ENCODE measurements around the gene CTDSP2. TPM values are rescaled to one million over a fixed set of nuclear protein-coding genes. Genes with fewer than 3 reads are reported as not detected.

The CTDSP2 gene
- polyA plus RNA-seq, 1 of the 3 experiments (the other 2 are of a cell fraction) = 119 TPM

GRCh38 chr12:57821474-57822214 lies 24.9 kb downstream of the CTDSP2 start:
- Histone ChIP-seq H3K27ac (ENCODE audit: low read depth in 2 of 2, low read length in 1 of 2) (no peak overlapping the region), H3F3A (replicated peaks; ENCODE audit: insufficient read depth) (peaks cover 10% of the 10 kb centered on the region), H3K4me1 (ENCODE audit: control insufficient read depth in 1 of 2, insufficient read depth in 2 of 2, low read depth in 1 of 2, low read length in 1 of 2) (peaks cover 0 to 2% of the 10 kb centered on the region in 2 experiments; a peak in 1 of 4 replicates), H3K9ac (no peak overlapping the region), H3K36me3 (replicated peaks in 1 of 2; ENCODE audit: control insufficient read depth in 1 of 2, insufficient read depth in 2 of 2, low read length in 1 of 2) (peaks cover 51 to 70% of the 10 kb centered on the region in 2 experiments), H3K4me3 (ENCODE audit: low read depth in 2 of 2, low read length in 1 of 2) (no peak overlapping the region), H2AFZ (ENCODE audit: low read depth) (no peak overlapping the region), H3K4me2 (no peak overlapping the region), H3K9me3 (no peaks in the 10 kb centered on the region), H3K9me2 (no peaks in the 10 kb centered on the region), H3K79me2 (ENCODE audit: insufficient read depth) (peaks cover 7% of the 10 kb centered on the region; the same call in 1 of the 2 replicates), H4K20me1 (ENCODE audit: insufficient read depth) (peaks cover 29% of the 10 kb centered on the region), H3K27me3 (ENCODE audit: insufficient read depth) (no peaks in the 10 kb centered on the region)
- WGBS (ENCODE audit: low lambda C conversion rate) = 93% methylated on average over 8 of the region's 10 CpGs
- no peak for TF ChIP-seq YY1 (IDR thresholded peaks at IDR 0.05; ENCODE audit: low read depth)
- TF ChIP-seq RXRA (IDR thresholded peaks at IDR 0.05; ENCODE audit: borderline replicate concordance, low read depth) = no peak
- no peak for TF ChIP-seq FOSL2 (IDR thresholded peaks at IDR 0.05; ENCODE audit: borderline replicate concordance, low read depth)
- TF ChIP-seq POLR2AphosphoS5 (IDR thresholded peaks at IDR 0.05; ENCODE audit: low read depth, low read length) = no peak
- TF ChIP-seq, protein P1, sequence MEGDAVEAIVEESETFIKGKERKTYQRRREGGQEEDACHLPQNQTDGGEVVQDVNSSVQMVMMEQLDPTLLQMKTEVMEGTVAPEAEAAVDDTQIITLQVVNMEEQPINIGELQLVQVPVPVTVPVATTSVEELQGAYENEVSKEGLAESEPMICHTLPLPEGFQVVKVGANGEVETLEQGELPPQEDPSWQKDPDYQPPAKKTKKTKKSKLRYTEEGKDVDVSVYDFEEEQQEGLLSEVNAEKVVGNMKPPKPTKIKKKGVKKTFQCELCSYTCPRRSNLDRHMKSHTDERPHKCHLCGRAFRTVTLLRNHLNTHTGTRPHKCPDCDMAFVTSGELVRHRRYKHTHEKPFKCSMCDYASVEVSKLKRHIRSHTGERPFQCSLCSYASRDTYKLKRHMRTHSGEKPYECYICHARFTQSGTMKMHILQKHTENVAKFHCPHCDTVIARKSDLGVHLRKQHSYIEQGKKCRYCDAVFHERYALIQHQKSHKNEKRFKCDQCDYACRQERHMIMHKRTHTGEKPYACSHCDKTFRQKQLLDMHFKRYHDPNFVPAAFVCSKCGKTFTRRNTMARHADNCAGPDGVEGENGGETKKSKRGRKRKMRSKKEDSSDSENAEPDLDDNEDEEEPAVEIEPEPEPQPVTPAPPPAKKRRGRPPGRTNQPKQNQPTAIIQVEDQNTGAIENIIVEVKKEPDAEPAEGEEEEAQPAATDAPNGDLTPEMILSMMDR (IDR thresholded peaks at IDR 0.05) = no peak
- TF ChIP-seq EZH2phosphoT487 (IDR thresholded peaks at IDR 0.05; ENCODE audit: borderline replicate concordance, low read depth) = no peak
- TF ChIP-seq, protein P2, sequence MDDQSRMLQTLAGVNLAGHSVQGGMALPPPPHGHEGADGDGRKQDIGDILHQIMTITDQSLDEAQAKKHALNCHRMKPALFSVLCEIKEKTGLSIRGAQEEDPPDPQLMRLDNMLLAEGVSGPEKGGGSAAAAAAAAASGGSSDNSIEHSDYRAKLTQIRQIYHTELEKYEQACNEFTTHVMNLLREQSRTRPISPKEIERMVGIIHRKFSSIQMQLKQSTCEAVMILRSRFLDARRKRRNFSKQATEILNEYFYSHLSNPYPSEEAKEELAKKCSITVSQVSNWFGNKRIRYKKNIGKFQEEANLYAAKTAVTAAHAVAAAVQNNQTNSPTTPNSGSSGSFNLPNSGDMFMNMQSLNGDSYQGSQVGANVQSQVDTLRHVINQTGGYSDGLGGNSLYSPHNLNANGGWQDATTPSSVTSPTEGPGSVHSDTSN (IDR thresholded peaks at IDR 0.05) = no peak
- TF ChIP-seq, protein P3, sequence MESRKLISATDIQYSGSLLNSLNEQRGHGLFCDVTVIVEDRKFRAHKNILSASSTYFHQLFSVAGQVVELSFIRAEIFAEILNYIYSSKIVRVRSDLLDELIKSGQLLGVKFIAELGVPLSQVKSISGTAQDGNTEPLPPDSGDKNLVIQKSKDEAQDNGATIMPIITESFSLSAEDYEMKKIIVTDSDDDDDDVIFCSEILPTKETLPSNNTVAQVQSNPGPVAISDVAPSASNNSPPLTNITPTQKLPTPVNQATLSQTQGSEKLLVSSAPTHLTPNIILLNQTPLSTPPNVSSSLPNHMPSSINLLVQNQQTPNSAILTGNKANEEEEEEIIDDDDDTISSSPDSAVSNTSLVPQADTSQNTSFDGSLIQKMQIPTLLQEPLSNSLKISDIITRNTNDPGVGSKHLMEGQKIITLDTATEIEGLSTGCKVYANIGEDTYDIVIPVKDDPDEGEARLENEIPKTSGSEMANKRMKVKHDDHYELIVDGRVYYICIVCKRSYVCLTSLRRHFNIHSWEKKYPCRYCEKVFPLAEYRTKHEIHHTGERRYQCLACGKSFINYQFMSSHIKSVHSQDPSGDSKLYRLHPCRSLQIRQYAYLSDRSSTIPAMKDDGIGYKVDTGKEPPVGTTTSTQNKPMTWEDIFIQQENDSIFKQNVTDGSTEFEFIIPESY (IDR thresholded peaks at IDR 0.05; ENCODE audit: borderline replicate concordance, low read depth) = no peak
- TF ChIP-seq USF2 (IDR thresholded peaks at IDR 0.05; ENCODE audit: borderline replicate concordance, low read depth, low read length) = no peak
- TF ChIP-seq NRF1 (IDR thresholded peaks at IDR 0.05; ENCODE audit: low read depth, low read length) = no peak
- no peak for TF ChIP-seq TAF1 (IDR thresholded peaks at IDR 0.05; ENCODE audit: borderline replicate concordance, low read depth, low read length)
- no peak for TF ChIP-seq GATA2 (CRISPR knock-in tag; IDR thresholded peaks at IDR 0.05)
- no peak for TF ChIP-seq TEAD4 (IDR thresholded peaks at IDR 0.05; ENCODE audit: borderline replicate concordance, insufficient read depth)
- TF ChIP-seq, protein P4, sequence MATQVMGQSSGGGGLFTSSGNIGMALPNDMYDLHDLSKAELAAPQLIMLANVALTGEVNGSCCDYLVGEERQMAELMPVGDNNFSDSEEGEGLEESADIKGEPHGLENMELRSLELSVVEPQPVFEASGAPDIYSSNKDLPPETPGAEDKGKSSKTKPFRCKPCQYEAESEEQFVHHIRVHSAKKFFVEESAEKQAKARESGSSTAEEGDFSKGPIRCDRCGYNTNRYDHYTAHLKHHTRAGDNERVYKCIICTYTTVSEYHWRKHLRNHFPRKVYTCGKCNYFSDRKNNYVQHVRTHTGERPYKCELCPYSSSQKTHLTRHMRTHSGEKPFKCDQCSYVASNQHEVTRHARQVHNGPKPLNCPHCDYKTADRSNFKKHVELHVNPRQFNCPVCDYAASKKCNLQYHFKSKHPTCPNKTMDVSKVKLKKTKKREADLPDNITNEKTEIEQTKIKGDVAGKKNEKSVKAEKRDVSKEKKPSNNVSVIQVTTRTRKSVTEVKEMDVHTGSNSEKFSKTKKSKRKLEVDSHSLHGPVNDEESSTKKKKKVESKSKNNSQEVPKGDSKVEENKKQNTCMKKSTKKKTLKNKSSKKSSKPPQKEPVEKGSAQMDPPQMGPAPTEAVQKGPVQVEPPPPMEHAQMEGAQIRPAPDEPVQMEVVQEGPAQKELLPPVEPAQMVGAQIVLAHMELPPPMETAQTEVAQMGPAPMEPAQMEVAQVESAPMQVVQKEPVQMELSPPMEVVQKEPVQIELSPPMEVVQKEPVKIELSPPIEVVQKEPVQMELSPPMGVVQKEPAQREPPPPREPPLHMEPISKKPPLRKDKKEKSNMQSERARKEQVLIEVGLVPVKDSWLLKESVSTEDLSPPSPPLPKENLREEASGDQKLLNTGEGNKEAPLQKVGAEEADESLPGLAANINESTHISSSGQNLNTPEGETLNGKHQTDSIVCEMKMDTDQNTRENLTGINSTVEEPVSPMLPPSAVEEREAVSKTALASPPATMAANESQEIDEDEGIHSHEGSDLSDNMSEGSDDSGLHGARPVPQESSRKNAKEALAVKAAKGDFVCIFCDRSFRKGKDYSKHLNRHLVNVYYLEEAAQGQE (IDR thresholded peaks at IDR 0.05; ENCODE audit: low read depth, low read length) = no peak
- TF ChIP-seq, protein P5, sequence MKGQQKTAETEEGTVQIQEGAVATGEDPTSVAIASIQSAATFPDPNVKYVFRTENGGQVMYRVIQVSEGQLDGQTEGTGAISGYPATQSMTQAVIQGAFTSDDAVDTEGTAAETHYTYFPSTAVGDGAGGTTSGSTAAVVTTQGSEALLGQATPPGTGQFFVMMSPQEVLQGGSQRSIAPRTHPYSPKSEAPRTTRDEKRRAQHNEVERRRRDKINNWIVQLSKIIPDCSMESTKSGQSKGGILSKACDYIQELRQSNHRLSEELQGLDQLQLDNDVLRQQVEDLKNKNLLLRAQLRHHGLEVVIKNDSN (IDR thresholded peaks at IDR 0.05; ENCODE audit: borderline replicate concordance, low read depth) = no peak
- no peak for TF ChIP-seq CHD2 (IDR thresholded peaks at IDR 0.05; ENCODE audit: low read length, partially characterized antibody)
- TF ChIP-seq RAD21 (IDR thresholded peaks at IDR 0.05; ENCODE audit: low read length) = no peak
- no peak for TF ChIP-seq JUND (IDR thresholded peaks at IDR 0.05)
- ChIA-PET CTCF (interaction anchor here (1.0 to 2.5 kb wide), 2 partner anchors 11 kb away, joined by 3 to 11 read pairs; no protein-coding TSS in a partner anchor), POLR2A (no interaction called here)
- DNase-seq = no peak
